ENCODE results near the gene CCNY. TPM values are rescaled to one million over a fixed set of nuclear protein-coding genes. Genes with fewer than 3 reads are reported as not detected.

The CCNY gene
- total and polyA plus RNA-seq, 2 donors (not counting 1 experiment from before 2014, with no cell fraction given), result 34.1 to 64.9 TPM

DNA sequence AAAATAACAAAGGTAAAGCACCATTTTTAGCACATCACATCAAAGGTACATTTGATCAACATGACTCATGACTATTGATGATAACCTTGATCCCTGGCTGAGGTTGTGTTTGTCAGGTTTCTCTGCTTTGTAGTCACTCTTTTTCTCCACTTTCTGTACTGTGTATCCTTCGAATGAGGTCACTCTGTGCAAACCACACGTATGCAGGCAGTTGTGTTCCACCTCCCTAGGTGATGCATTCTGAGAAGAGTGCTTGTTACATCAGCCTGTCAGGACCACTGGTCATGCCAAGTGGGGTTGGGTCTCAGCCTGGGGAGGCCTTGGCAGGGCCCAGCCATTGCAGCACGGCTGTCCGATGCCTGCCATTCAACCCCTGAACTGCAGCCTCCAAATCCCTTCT lies 206.0 kb downstream of the CCNY start:
- ATAC-seq (ENCODE audit: low read depth) (no peak), DNase-seq (no peak)
- no peak for TF ChIP-seq CTCF (IDR thresholded peaks at IDR 0.05)
- TF ChIP-seq EZH2 (IDR thresholded peaks at IDR 0.05; ENCODE audit: borderline replicate concordance, insufficient read depth, low read depth, low read length, poor library complexity, severe bottlenecking), result no peak
- Mint-ChIP-seq H3K27me3 (no peaks in the 10 kb centered on the region), H3K9me3 (ENCODE audit: insufficient read depth) (peaks cover 3% of the 10 kb centered on the region), H3K4me1 (peaks cover 15% of the 10 kb centered on the region), H3K27ac (no peak overlapping the region), H3K4me3 (no peak overlapping the region)
- H3K9ac ChIP-seq (ENCODE audit: low read length), result no peak overlapping the region
- no peaks in the 10 kb centered on the region for H3K27me3 ChIP-seq (replicated peaks in 1 of 4; ENCODE audit: control extremely low read depth in 1 of 4, control insufficient read depth in 3 of 4, insufficient read depth in 4 of 4, low read length in 3 of 4)
- H3K36me3 ChIP-seq (replicated peaks in 1 of 2; ENCODE audit: control extremely low read depth in 1 of 2, control insufficient read depth in 1 of 2, extremely low read depth in 1 of 2, insufficient read depth in 2 of 2, low read length in 1 of 2), result peaks cover 13 to 22% of the 10 kb centered on the region in 2 experiments
- no peak overlapping the region for H3K4me2 ChIP-seq (replicated peaks; ENCODE audit: low read depth, low read length, poor library complexity, severe bottlenecking)
- intact Hi-C loops (cut with micrococcal nuclease), result loop anchor here (10.0 kb wide), 1 partner anchor 48 kb away; no protein-coding TSS in a partner anchor
- H3K4me3 ChIP-seq (ENCODE audit: control extremely low read depth in 1 of 5, extremely low read depth in 1 of 5, insufficient read depth in 1 of 5, low read depth in 2 of 5, low read length in 4 of 5), result no peak overlapping the region
- CTCF ChIA-PET, result no interaction called here
- H4K20me1 ChIP-seq (ENCODE audit: control insufficient read depth, insufficient read depth, low read length, poor library complexity, severe bottlenecking), result peaks cover 8% of the 10 kb centered on the region
- H3K9me3 ChIP-seq (ENCODE audit: control extremely low read depth in 1 of 3, control insufficient read depth in 2 of 3, insufficient read depth in 1 of 3, low read length in 2 of 3), result peaks cover 0 to 6% (median 2%) of the 10 kb centered on the region in 3 donors
- POLR2A ChIA-PET, result no interaction called here
- peaks cover 23% of the 10 kb centered on the region for H3K79me2 ChIP-seq (ENCODE audit: control insufficient read depth, insufficient read depth, low read length)
- no peak overlapping the region for H2AFZ ChIP-seq (ENCODE audit: insufficient read depth, low read depth, low read length, poor library complexity, severe bottlenecking)
- H3K4me1 ChIP-seq (ENCODE audit: control insufficient read depth in 2 of 2, insufficient read depth in 2 of 2, low read length in 2 of 2), result peaks cover 0 to 6% of the 10 kb centered on the region in 2 donors
- H3K27ac ChIP-seq (ENCODE audit: low read length in 2 of 2), result no peak overlapping the region
- 96% methylated on average over 3 of the region's 4 CpGs for WGBS (ENCODE audit: insufficient coverage)

DNA sequence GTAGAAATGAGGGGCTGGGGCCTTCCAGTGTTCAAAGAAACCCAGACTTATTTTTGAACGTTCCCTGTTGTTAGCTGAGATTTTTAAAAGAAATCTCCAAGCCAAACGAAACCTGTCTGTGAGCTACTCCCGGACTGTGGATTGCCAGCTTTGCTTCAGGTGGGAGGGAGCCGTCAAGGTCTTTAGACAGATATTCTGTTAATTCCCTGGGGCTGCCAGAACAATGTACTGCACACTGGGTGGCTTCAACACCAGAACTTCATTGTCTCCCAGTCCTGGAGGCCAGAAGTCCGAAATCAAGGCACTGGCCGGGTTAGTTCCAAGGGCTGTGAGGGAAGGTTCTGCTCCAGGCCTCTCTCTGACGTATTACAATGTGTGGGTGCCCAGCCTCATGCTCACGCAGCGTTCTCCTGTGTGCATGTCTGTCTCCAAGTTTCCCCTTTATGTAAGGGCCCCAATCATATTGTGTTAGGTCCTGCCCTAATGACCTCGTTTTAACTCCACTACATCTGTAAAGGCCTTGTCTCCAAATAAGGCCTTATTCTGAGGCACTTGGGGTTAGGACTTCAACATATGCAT lies 208.9 kb downstream of the CCNY start:
- 97% methylated on average over 9 of the region's 10 CpGs for WGBS (ENCODE audit: insufficient coverage)
- H3K27ac Mint-ChIP-seq, result no peak overlapping the region
- Histone ChIP-seq H3K4me2 (replicated peaks; ENCODE audit: low read depth, low read length, poor library complexity, severe bottlenecking) (no peak overlapping the region), H3K79me2 (ENCODE audit: control insufficient read depth, insufficient read depth, low read length) (peaks cover 20% of the 10 kb centered on the region), H3K4me3 (ENCODE audit: control extremely low read depth in 1 of 5, extremely low read depth in 1 of 5, insufficient read depth in 1 of 5, low read depth in 2 of 5, low read length in 4 of 5) (no peak overlapping the region), H4K20me1 (ENCODE audit: control insufficient read depth, insufficient read depth, low read length, poor library complexity, severe bottlenecking) (peaks cover 8% of the 10 kb centered on the region), H3K9me3 (ENCODE audit: control extremely low read depth in 1 of 3, control insufficient read depth in 2 of 3, insufficient read depth in 1 of 3, low read length in 2 of 3) (peaks cover 0 to 1% (median 0%) of the 10 kb centered on the region in 3 donors), H3K9ac (ENCODE audit: low read length) (no peak overlapping the region), H3K36me3 (replicated peaks in 1 of 2; ENCODE audit: control extremely low read depth in 1 of 2, control insufficient read depth in 1 of 2, extremely low read depth in 1 of 2, insufficient read depth in 2 of 2, low read length in 1 of 2) (peaks cover 8 to 18% of the 10 kb centered on the region in 2 experiments), H3K27ac (ENCODE audit: low read length in 2 of 2) (no peak overlapping the region), H2AFZ (ENCODE audit: insufficient read depth, low read depth, low read length, poor library complexity, severe bottlenecking) (no peak overlapping the region), H3K27me3 (replicated peaks in 1 of 4; ENCODE audit: control extremely low read depth in 1 of 4, control insufficient read depth in 3 of 4, insufficient read depth in 4 of 4, low read length in 3 of 4) (no peaks in the 10 kb centered on the region), H3K4me1 (ENCODE audit: control insufficient read depth in 2 of 2, insufficient read depth in 2 of 2, low read length in 2 of 2) (peaks cover 0 to 6% of the 10 kb centered on the region in 2 donors)
- intact Hi-C loops (cut with micrococcal nuclease), result loop anchor here (10.0 kb wide), 1 partner anchor 50 kb away; no protein-coding TSS in a partner anchor
- H3K4me3 Mint-ChIP-seq, result no peak overlapping the region
- no peaks in the 10 kb centered on the region for H3K27me3 Mint-ChIP-seq
- no peaks in the 10 kb centered on the region for H3K9me3 Mint-ChIP-seq (ENCODE audit: insufficient read depth)
- CTCF ChIA-PET, result no interaction called here
- H3K4me1 Mint-ChIP-seq, result peaks cover 12% of the 10 kb centered on the region
- POLR2A ChIA-PET, result no interaction called here
- no peak for ATAC-seq (ENCODE audit: low read depth)
- no peak for DNase-seq
- TF ChIP-seq CTCF (IDR thresholded peaks at IDR 0.05) (no peak), EZH2 (IDR thresholded peaks at IDR 0.05; ENCODE audit: borderline replicate concordance, insufficient read depth, low read depth, low read length, poor library complexity, severe bottlenecking) (no peak)
